ENCODE results near the gene FGF18.

- TF ChIP-seq CTCF (conservative IDR thresholded peaks at IDR 0.05; ENCODE audit: low read length), result no peak
- TF ChIP-seq EZH2phosphoT487 (IDR thresholded peaks at IDR 0.05; ENCODE audit: borderline replicate concordance), result no peak
These were observed 16.5 kb downstream of the FGF18 start for GRCh38 chr5:171435908-171436307.

Measured in Loucy (cell line).